Measurements from ENCODE around the gene HORMAD2.
"Not testable (repeated sequence)": the region's sequence is repeated elsewhere in the genome, so short reads cannot be mapped to it uniquely, and the experiment has no call there.

Gene HORMAD2

GRCh38 chr22:30059346-30060020 lies 20.8 kb upstream of the HORMAD2 start:
- not testable (repeated sequence) for H3K4me3 ChIP-seq (ENCODE audit: low read length); H3K9me3 ChIP-seq (replicated peaks; ENCODE audit: low read length); H3K27me3 ChIP-seq (ENCODE audit: control insufficient read depth, insufficient read depth, low read length); H3K9ac ChIP-seq (ENCODE audit: low read depth, low read length); H3K4me1 ChIP-seq (ENCODE audit: control insufficient read depth, insufficient read depth, low read length); H3K36me3 ChIP-seq (ENCODE audit: insufficient read depth, low read length); H3K4me2 ChIP-seq (ENCODE audit: low read length)

- H3K9me3 ChIP-seq (replicated peaks; ENCODE audit: low read length); H3K4me2 ChIP-seq (ENCODE audit: low read length); H3K27me3 ChIP-seq (ENCODE audit: control insufficient read depth, insufficient read depth, low read length); H3K36me3 ChIP-seq (ENCODE audit: insufficient read depth, low read length); H3K9ac ChIP-seq (ENCODE audit: low read depth, low read length); H3K4me1 ChIP-seq (ENCODE audit: control insufficient read depth, insufficient read depth, low read length); H3K4me3 ChIP-seq (ENCODE audit: low read length): not testable (repeated sequence)
Measured at GRCh38 chr22:30061094-30061493, 19.2 kb upstream of the HORMAD2 start.

GRCh38 chr22:30062259-30062658 lies 18.0 kb upstream of the HORMAD2 start:
- Histone ChIP-seq H3K9me3 (replicated peaks; ENCODE audit: low read length) (no peaks in the 10 kb centered on the region), H3K9ac (ENCODE audit: low read depth, low read length) (no peak overlapping the region), H3K27me3 (ENCODE audit: control insufficient read depth, insufficient read depth, low read length) (peaks cover 2% of the 10 kb centered on the region), H3K4me3 (ENCODE audit: low read length) (no peak overlapping the region), H3K4me1 (ENCODE audit: control insufficient read depth, insufficient read depth, low read length) (no peaks in the 10 kb centered on the region), H3K4me2 (ENCODE audit: low read length) (no peak overlapping the region), H3K36me3 (ENCODE audit: insufficient read depth, low read length) (no peaks in the 10 kb centered on the region)

DNA sequence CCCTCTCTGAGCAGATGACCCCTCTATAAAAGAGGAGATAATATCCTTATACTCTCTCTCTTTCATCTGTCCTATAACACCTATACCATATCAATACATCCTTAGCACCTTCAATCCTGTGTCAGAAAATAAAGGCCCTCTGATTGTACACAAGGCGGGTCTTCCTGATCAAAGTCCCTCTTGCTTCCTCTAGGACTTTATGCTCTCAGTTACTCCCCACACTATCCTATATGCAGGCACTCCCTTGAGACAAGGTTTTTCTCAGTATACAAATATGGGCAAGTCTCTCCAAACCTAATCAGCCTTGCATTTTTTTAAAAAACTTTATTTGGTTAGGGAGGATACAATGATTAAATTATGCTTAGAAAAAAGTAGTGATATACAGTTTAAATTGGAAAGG lies 17.3 kb upstream of the HORMAD2 start:
- Histone ChIP-seq H3K4me2 (ENCODE audit: low read length) (no peak overlapping the region), H3K27me3 (ENCODE audit: control insufficient read depth, insufficient read depth, low read length) (peaks cover 2% of the 10 kb centered on the region), H3K9me3 (replicated peaks; ENCODE audit: low read length) (no peaks in the 10 kb centered on the region), H3K4me1 (ENCODE audit: control insufficient read depth, insufficient read depth, low read length) (no peaks in the 10 kb centered on the region), H3K4me3 (ENCODE audit: low read length) (no peak overlapping the region), H3K9ac (ENCODE audit: low read depth, low read length) (no peak overlapping the region), H3K36me3 (ENCODE audit: insufficient read depth, low read length) (no peaks in the 10 kb centered on the region)

DNA sequence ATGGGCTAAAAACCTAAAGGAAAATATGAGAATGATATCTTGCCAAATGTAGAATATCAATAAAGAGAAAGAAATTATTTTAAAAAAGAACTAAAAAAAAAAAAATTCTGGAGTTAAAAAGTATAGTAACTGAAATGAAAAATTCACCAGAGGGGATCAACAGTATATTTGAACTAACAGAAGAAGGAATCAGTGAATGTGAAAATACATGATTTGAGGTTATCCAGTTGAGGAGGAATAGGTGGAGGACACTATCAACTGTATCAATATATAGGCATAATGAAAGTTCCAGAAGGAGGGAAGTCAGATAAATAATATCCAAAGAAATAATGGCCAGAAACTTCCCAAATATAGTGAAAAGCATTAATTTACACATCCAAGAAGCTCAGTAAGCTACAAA lies 16.1 kb upstream of the HORMAD2 start:
- H3K4me1 ChIP-seq (ENCODE audit: control insufficient read depth, insufficient read depth, low read length) = no peaks in the 10 kb centered on the region
- H3K9me3 ChIP-seq (replicated peaks; ENCODE audit: low read length) = no peaks in the 10 kb centered on the region
- no peak overlapping the region for H3K4me3 ChIP-seq (ENCODE audit: low read length)
- peaks cover 2% of the 10 kb centered on the region for H3K27me3 ChIP-seq (ENCODE audit: control insufficient read depth, insufficient read depth, low read length)
- no peak overlapping the region for H3K4me2 ChIP-seq (ENCODE audit: low read length)
- H3K9ac ChIP-seq (ENCODE audit: low read depth, low read length) = no peak overlapping the region
- no peaks in the 10 kb centered on the region for H3K36me3 ChIP-seq (ENCODE audit: insufficient read depth, low read length)

DNA sequence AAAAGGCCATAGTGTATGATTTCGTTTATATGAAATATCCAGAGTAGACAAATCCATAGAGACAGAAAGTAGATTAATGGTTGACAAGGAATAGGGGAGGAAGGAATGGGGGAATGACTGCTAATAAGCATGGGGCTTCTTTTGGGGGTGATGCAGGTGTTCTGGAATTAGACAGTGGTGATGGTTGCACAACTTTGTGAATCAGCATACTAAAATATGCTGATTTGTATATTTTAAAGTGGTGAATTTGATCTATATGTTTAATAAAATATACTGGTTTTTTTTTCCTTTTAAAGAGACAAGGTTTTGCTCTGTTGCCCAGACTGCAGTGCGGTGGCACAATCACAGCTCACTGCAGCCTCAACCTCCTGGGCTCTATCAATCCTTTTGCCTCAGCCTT lies 6.5 kb upstream of the HORMAD2 start:
- Histone ChIP-seq H3K9ac (ENCODE audit: low read depth, low read length) (no peak overlapping the region), H3K9me3 (replicated peaks; ENCODE audit: low read length) (no peaks in the 10 kb centered on the region), H3K27me3 (ENCODE audit: control insufficient read depth, insufficient read depth, low read length) (peaks cover 55% of the 10 kb centered on the region), H3K36me3 (ENCODE audit: insufficient read depth, low read length) (no peaks in the 10 kb centered on the region), H3K4me2 (ENCODE audit: low read length) (no peak overlapping the region), H3K4me3 (ENCODE audit: low read length) (no peak overlapping the region), H3K4me1 (ENCODE audit: control insufficient read depth, insufficient read depth, low read length) (no peaks in the 10 kb centered on the region)

DNA sequence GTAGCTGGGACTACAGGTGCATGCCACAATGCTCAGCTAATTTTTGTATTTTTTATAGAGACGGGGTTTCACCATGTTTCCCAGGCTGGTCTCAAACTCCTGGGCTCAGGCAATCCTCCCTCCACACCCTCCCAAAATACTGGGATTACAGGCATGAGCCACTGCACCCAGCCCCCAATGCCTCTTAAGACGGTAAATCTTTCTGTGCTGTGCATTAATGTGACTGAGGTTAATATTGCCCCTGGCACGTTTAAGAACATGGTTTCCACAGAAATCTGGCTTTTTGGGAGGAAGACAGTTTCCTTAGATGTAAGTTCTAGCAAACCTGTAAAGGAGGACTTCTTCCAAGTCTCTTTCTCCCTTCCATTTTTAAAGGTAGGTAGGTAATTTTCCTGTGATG lies 6.1 kb upstream of the HORMAD2 start:
- Histone ChIP-seq H3K9ac (ENCODE audit: low read depth, low read length) (no peak overlapping the region), H3K4me3 (ENCODE audit: low read length) (no peak overlapping the region), H3K4me1 (ENCODE audit: control insufficient read depth, insufficient read depth, low read length) (no peaks in the 10 kb centered on the region), H3K27me3 (ENCODE audit: control insufficient read depth, insufficient read depth, low read length) (peaks cover 55% of the 10 kb centered on the region), H3K9me3 (replicated peaks; ENCODE audit: low read length) (no peaks in the 10 kb centered on the region), H3K36me3 (ENCODE audit: insufficient read depth, low read length) (no peaks in the 10 kb centered on the region), H3K4me2 (ENCODE audit: low read length) (no peak overlapping the region)

DNA sequence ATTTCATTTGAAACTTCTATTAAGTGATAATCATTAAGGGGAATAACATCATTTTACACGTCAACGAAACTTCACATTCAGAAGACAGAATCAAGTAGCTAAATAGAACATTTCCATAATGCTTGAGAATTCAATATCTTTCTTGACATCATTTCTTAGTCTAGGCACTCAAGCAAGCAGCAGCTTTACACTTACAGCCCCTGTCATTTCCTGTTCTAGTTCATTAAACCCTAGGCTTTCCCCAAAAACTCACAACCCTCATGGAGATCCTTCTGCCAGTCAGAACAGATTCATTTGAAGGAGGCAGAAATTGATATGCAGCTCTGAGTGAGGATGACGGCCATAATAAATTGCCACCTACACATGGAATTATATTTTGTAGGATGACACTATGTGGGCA lies 5.3 kb upstream of the HORMAD2 start:
- no peaks in the 10 kb centered on the region for H3K9me3 ChIP-seq (replicated peaks; ENCODE audit: low read length)
- H3K4me2 ChIP-seq (ENCODE audit: low read length) = no peak overlapping the region
- H3K9ac ChIP-seq (ENCODE audit: low read depth, low read length) = no peak overlapping the region
- H3K27me3 ChIP-seq (ENCODE audit: control insufficient read depth, insufficient read depth, low read length) = peaks cover 51% of the 10 kb centered on the region
- H3K4me1 ChIP-seq (ENCODE audit: control insufficient read depth, insufficient read depth, low read length) = peaks cover under 1% of the 10 kb centered on the region
- no peaks in the 10 kb centered on the region for H3K36me3 ChIP-seq (ENCODE audit: insufficient read depth, low read length)
- no peak overlapping the region for H3K4me3 ChIP-seq (ENCODE audit: low read length)

- H3K9ac ChIP-seq (ENCODE audit: low read depth, low read length) = no peak overlapping the region
- H3K4me2 ChIP-seq (ENCODE audit: low read length) = no peak overlapping the region
- H3K4me3 ChIP-seq (ENCODE audit: low read length) = no peak overlapping the region
- H3K9me3 ChIP-seq (replicated peaks; ENCODE audit: low read length) = no peaks in the 10 kb centered on the region
- peaks cover 5% of the 10 kb centered on the region for H3K4me1 ChIP-seq (ENCODE audit: control insufficient read depth, insufficient read depth, low read length)
- H3K27me3 ChIP-seq (ENCODE audit: control insufficient read depth, insufficient read depth, low read length) = peaks cover 43% of the 10 kb centered on the region
- H3K36me3 ChIP-seq (ENCODE audit: insufficient read depth, low read length) = no peaks in the 10 kb centered on the region
Measured at GRCh38 chr22:30077279-30077880, 2.9 kb upstream of the HORMAD2 start.

GRCh38 chr22:30078320-30079311 lies 1.6 kb upstream of the HORMAD2 start:
- H3K4me2 ChIP-seq (ENCODE audit: low read length) = no peak overlapping the region
- no peak overlapping the region for H3K9ac ChIP-seq (ENCODE audit: low read depth, low read length)
- H3K4me1 ChIP-seq (ENCODE audit: control insufficient read depth, insufficient read depth, low read length) = peaks cover 5% of the 10 kb centered on the region
- H3K27me3 ChIP-seq (ENCODE audit: control insufficient read depth, insufficient read depth, low read length) = peaks cover 36% of the 10 kb centered on the region
- H3K9me3 ChIP-seq (replicated peaks; ENCODE audit: low read length) = no peaks in the 10 kb centered on the region
- H3K4me3 ChIP-seq (ENCODE audit: low read length) = no peak overlapping the region
- H3K36me3 ChIP-seq (ENCODE audit: insufficient read depth, low read length) = no peaks in the 10 kb centered on the region

DNA sequence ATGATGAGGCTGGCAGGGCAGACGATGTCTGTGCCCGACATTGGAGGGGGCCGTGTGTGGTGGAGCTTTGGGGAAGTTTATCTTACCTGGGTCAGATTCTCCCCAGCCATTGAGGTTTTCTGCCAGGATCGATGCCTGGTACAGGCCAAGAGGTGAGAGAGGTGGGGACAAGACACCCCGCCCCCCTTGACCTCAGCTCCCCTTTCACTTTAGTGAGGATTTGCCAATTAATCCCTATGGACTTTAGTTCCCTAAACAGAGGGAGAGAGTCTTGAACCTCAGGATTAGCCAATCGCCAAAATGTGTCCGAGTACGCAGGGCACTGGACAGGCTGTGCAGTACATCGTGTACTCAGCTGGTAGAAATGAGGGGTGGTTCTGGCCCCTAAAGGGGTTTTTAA lies 541 bp downstream of the HORMAD2 start:
- Histone ChIP-seq H3K36me3 (ENCODE audit: insufficient read depth, low read length) (no peaks in the 10 kb centered on the region), H3K4me1 (ENCODE audit: control insufficient read depth, insufficient read depth, low read length) (peaks cover 5% of the 10 kb centered on the region), H3K9me3 (replicated peaks; ENCODE audit: low read length) (no peaks in the 10 kb centered on the region), H3K4me3 (ENCODE audit: low read length) (no peak overlapping the region), H3K4me2 (ENCODE audit: low read length) (peak overlapping the region; percentile 63), H3K9ac (ENCODE audit: low read depth, low read length) (no peak overlapping the region), H3K27me3 (ENCODE audit: control insufficient read depth, insufficient read depth, low read length) (peaks cover 16% of the 10 kb centered on the region)

Data from skeletal muscle satellite cell (primary cell).